ENCODE results near the gene TARS3.
"Not testable (repeated sequence)": the region's sequence is repeated elsewhere in the genome, so short reads cannot be mapped to it uniquely, and the experiment has no call there.

Gene TARS3

DNA sequence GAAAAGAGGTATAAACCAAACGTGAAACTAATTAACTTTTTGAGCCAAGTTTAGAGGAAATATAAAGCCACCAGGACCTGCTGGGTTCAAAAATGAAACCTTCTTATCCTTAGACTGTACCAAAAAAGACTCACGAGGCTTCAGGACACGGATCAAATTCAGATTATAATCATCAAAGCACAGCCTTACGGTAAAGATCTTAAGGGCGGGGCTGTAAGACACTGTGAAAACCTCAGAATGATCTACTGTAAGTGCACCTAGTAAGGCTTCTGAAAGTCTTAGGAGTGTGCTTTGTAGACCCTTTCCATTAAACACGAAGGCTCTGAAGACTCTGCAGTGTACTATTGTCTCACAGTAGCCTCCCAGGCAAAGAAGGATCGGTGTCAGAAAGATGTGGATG, 26.8 kb downstream of the TARS3 start:
- no peak for DNase-seq

DNA sequence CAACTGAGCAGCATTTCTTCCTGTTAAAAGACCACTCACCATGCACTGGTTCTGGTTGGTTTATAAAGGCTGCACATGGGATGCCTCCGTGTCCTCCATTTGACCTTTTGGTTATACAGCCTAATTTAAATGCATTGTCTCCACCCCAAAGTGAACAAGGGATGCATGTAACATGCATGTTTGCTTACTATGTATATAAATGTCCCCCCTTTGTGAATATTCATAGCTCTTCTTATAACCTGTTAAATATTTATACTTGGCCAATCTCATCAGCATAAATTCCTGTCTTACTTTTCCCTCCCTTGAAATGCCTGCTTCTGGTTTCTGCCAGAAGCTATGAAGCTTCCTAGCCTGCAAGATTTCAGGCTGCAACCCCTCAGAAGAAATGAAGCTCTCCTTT, 27.4 kb downstream of the TARS3 start:
- no peak for DNase-seq

GRCh38 chr15:101694261-101694660, 30.0 kb downstream of the TARS3 start:
- DNase-seq, result no peak

GRCh38 chr15:101692801-101693598, 31.3 kb downstream of the TARS3 start:
- DNase-seq, result no peak

GRCh38 chr15:101689901-101690300, 34.4 kb downstream of the TARS3 start:
- peak; percentile 72 for DNase-seq

DNA sequence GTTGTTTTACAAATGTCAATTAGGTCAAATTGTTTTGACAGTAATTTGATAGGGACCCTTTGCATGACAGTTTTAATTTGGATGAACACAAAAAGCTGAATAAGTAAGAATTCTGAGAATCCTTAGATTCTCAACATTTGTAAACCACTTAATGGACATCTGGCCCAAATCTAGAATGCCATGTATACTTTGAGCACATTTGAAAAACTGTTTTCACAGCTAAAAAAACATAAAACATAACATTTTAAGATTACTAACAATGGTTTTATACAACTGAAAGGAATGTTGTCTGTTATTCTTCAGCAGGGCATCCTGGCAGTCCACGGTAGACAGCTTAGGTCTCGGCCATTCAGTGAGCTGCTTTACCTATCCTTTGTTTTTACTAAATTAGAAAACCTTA, 37.6 kb downstream of the TARS3 start:
- no peak for DNase-seq

- no peak for DNase-seq
Observed at GRCh38 chr15:101684877-101685276, 39.4 kb downstream of the TARS3 start.

- DNase-seq, result peak; percentile 93
Observed at GRCh38 chr15:101684384-101684783, 39.9 kb downstream of the TARS3 start.

- no peak for DNase-seq
Observed at GRCh38 chr15:101679806-101680205, 44.5 kb downstream of the TARS3 start.

GRCh38 chr15:101676921-101677329, 47.3 kb downstream of the TARS3 start:
- DNase-seq, result peak; percentile 29

- peak; percentile 87 for DNase-seq
Observed at GRCh38 chr15:101675796-101676582, 48.3 kb downstream of the TARS3 start.

DNA sequence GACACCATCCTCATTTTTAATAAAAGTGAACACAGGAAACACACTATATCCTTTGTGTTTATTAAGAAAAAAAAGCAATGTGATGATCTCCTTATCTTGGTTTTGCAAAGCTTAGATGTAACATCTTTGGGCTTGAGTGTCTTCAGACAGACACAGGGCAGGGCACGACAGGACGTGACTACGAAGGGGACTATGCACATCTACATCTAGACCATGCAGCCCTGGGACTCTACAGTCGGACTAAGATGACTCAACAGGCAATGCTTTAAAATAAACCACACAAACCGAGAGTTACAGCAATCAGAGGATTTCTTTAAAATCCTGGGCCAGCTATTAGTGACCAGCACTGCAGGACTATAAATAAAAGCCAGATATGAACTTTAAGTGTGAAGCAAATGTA, 49.3 kb downstream of the TARS3 start:
- DNase-seq, result peak; percentile 94

DNA sequence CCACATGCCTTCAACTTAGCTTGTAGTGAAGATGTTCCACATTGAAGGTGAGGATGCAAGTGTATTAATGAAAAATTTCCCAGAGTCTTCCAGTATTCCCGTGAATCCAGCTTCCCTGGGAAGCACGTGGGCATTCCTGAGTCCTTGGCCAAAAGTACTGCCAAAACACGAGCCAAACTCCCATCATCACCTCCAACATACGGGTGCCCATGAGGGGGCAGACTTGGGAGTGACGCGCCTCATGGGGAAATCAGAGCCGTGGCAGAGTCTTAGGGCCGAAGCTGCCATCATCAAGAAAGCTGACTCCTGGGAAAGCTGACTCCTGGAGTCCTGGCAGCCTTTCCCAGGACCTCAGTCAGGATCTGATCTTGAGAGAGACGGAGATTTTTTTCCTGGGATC, 52.0 kb downstream of the TARS3 start:
- no peak for DNase-seq

GRCh38 chr15:101669744-101670143, 54.5 kb downstream of the TARS3 start:
- DNase-seq, result no peak

- no peak for DNase-seq
Observed at GRCh38 chr15:101667881-101668280, 56.4 kb downstream of the TARS3 start.

GRCh38 chr15:101664303-101664913, 59.9 kb downstream of the TARS3 start:
- DNase-seq, result no peak

DNA sequence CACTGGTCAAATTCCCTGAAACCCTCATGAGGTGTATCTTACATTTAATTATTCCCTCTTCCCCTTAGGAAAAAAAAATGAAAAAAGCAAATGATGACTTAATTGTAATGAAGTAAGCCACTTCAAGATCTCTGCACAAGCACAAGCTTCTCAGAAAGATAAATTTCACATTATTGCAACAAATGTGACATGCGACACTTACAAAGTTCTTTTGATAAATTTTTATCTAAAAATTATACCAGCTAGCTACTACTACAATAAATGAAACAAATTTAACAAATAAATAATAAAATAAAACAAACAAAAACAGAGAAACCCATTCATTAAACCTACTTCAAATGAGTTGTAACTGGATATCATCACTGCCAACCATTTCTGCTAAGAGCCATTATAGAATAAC, 62.1 kb downstream of the TARS3 start:
- DNase-seq, result no peak

GRCh38 chr15:101660005-101660404, 64.3 kb downstream of the TARS3 start:
- DNase-seq, result no peak

DNA sequence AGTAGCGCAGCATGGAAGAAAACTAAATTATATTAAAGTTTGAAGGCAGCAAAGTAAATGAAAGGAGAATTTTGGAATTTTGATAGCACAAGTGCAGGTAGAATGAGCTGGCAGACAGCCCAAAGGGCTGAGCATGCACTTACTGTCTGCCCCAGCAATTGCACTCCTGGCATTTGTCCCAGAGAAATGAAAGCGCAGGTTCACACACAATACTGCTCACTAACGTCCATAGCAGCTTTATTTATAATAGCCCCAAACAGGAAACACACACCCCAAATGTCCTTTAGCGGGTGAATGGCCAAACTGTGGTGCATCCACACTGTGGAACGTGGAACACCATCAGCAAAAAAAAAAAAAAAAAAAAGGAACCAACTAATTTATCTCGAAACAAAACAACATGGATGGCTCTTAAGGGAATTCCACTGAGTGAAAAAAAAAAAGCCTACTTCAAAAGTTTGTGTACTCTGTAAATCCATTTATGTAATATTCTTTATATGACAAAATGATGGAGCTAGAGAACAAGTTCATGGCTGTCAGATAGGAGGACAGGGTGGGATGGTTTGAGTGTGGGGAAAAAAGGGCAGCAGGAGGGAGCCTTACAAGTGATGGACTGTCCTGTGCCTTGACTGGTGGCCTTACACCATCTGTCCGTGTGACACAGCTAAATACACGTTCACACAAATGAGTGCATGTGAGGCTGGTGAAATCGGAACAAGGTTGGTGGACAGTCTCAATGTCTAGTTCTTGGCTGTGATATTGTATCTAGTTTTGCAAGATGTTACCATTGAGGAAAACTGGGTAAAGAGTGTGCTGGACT, 66.1 kb downstream of the TARS3 start:
- no peak for DNase-seq

DNA sequence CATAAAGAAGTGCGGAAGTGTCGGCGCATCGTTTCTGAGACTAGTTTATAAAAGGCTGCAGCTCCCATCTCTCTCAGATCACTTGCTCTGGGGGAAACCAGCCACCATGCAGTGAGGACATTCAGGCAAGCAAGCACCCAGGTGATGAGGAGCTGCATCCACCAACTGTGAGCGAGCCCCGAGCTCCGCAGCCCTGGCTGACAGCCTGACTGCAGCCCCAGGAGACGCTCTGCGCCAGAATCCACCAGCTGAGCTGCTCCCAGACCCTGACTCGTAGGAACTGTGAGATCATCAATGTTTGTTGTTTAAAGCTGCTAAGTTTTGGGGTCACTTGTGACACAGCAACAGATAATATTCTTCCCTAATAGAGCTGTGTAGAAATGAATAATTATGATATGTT, 67.1 kb downstream of the TARS3 start:
- no peak for DNase-seq

GRCh38 chr15:101654624-101655337, 69.5 kb downstream of the TARS3 start:
- not testable (repeated sequence) for DNase-seq

GRCh38 chr15:101654171-101654570, 70.1 kb downstream of the TARS3 start:
- DNase-seq, result no peak

Data from fibroblast of skin of right biceps (primary cell).